ENCODE data around the gene STEAP3.

- TF ChIP-seq CTCF (IDR thresholded peaks at IDR 0.05) (no peak), POLR2A (IDR thresholded peaks at IDR 0.05; ENCODE audit: low read depth) (no peak), EP300 (IDR thresholded peaks at IDR 0.05) (no peak)
Observed at GRCh38 chr2:119289642-119290041, 66.0 kb downstream of the STEAP3 start.

Data from esophagus muscularis mucosa (tissue), 4 donors.